Natural killer cell treated with Interleukin-12 subunit alpha and Interleukin-12 subunit beta and Interleukin-15 and Interleukin-18, amount 100 ng/mL, for 72 hours (primary cell): ENCODE measurements around the gene FCN1. TPM values are rescaled to one million over a fixed set of nuclear protein-coding genes. Genes with fewer than 3 reads are reported as not detected.

ENCODE experiments used
- total RNA-seq, 2 donors: library from RNA; stranded (reverse); gene quantifications; one replicate each; pipeline ENCODE4 v1.2.3, GENCODE V29; 2022

Gene FCN1
- total RNA-seq, 2 donors from 2014 or later, result not detected

Other genes starting within 250 kb of the FCN1 start
- gene FCN2, start 37.1 kb downstream of the FCN1 start, total RNA-seq, result not detected
- not detected for gene OLFM1, start 169.8 kb upstream of the FCN1 start, total RNA-seq